Endothelial cell of umbilical vein (primary cell): ENCODE results near the gene CACNB3. TPM values are rescaled to one million over a fixed set of nuclear protein-coding genes. Genes with fewer than 3 reads are reported as not detected.

Experiments used
- BruUV-seq: library from RNA; stranded (reverse); fragments of 400-500 nt; replicated peaks from 2 replicates; lab custom pipeline; 2021; lab: Mats Ljungman, UMichigan
- CTCF ChIA-PET: fragments of 300-600, 350-600 bp; sonication (Branson Sonifier 250); formaldehyde crosslinking; loops from one replicate; lab custom pipeline; 2021; ENCODE audit warnings: antibody characterized with exemption, inconsistent platforms; lab: Charles Lee
- POLR2A ChIA-PET: fragments of 300-600, 350-600 bp; sonication (Branson Sonifier 250); formaldehyde crosslinking; loops from one replicate; lab custom pipeline; 2021; ENCODE audit warnings: antibody characterized with exemption, inconsistent platforms; lab: Charles Lee
- DNase-seq: peaks from one replicate; pipeline ENCODE4 v3.0.0-alpha.2; 2011; ENCODE audit warnings: low read depth, low spot score
- FAIRE-seq: peaks from 2 replicates; lab custom pipeline; 2011; peaks lifted over from hg19 to GRCh38; lab: Jason Lieb, UNC
- H2AFZ ChIP-seq: 2 replicates; pipeline ENCODE4 v1.6.0; 2012; ENCODE audit warnings: low read depth, low read length, control low read depth, inconsistent platforms
- H3K27ac ChIP-seq: 2 replicates; pipeline ENCODE4 v1.5.1; 2011; ENCODE audit warnings: low read depth, mild to moderate bottlenecking, control low read depth, low read length, moderate library complexity; ENCODE audit not compliant: insufficient read depth
- H3K27me3 ChIP-seq, 2 experiments: 2 replicates each; pipeline versions ENCODE4 v1.6.0 to v1.6.1; 2011; ENCODE audit warnings: low read length in 2 of 2, mixed read lengths in 1 of 2; ENCODE audit not compliant: control insufficient read depth in 2 of 2, insufficient read depth in 2 of 2
- H3K36me3 ChIP-seq, 2 experiments: 2 replicates in 1 of 2; 3 replicates in 1 of 2; pipeline ENCODE4 v1.5.1; 2011; ENCODE audit warnings: low read length in 2 of 2, mild to moderate bottlenecking in 1 of 2, moderate library complexity in 1 of 2; ENCODE audit not compliant: control insufficient read depth in 2 of 2, insufficient read depth in 2 of 2; ENCODE audit errors: extremely low read depth in 1 of 2
- H3K4me1 ChIP-seq: 3 replicates; pipeline ENCODE4 v1.5.1; 2011; ENCODE audit warnings: mild to moderate bottlenecking, low read length; ENCODE audit not compliant: control insufficient read depth, insufficient read depth; ENCODE audit errors: extremely low read depth
- H3K4me2 ChIP-seq: 2 replicates; pipeline ENCODE4 v1.6.1; 2011; ENCODE audit warnings: low read length, control low read depth, mixed read lengths; ENCODE audit not compliant: insufficient read depth
- H3K4me3 ChIP-seq, 3 experiments: fragments of 200-600 bp in 1 of 3; sonication (generic), shearing (Covaris generic) in 1 of 3; replicated peaks in 1 of 3; 2 replicates each; pipeline ENCODE4 v1.5.1; 2011 to 2016; ENCODE audit warnings: control low read depth in 3 of 3, low read length in 3 of 3, mild to moderate bottlenecking in 2 of 3, inconsistent platforms in 1 of 3, low read depth in 1 of 3, moderate library complexity in 1 of 3; ENCODE audit not compliant: insufficient read depth in 1 of 3
- H3K79me2 ChIP-seq: 2 replicates; pipeline ENCODE4 v1.6.0; 2012; ENCODE audit warnings: low read length, inconsistent platforms; ENCODE audit not compliant: control insufficient read depth, insufficient read depth
- H3K9ac ChIP-seq: replicated peaks from 2 replicates; pipeline ENCODE3; 2011; ENCODE audit warnings: low read length, control low read depth; ENCODE audit not compliant: insufficient read depth; ENCODE audit errors: extremely low read depth
- H3K9me1 ChIP-seq: replicated peaks from 3 replicates; pipeline ENCODE4 v1.6.0; 2011; ENCODE audit warnings: mild to moderate bottlenecking, low read length; ENCODE audit not compliant: control insufficient read depth, insufficient read depth; ENCODE audit errors: extremely low read depth
- H3K9me3 ChIP-seq: replicated peaks from 2 replicates; pipeline ENCODE4 v1.5.1; 2012; ENCODE audit warnings: low read length, inconsistent platforms; ENCODE audit not compliant: control insufficient read depth, insufficient read depth
- H4K20me1 ChIP-seq: replicated peaks from 2 replicates; pipeline ENCODE3; 2011; ENCODE audit warnings: mild to moderate bottlenecking, low read length; ENCODE audit not compliant: control insufficient read depth, insufficient read depth; ENCODE audit errors: extremely low read depth
- EZH2 ChIP-seq: IDR thresholded peaks from 2 replicates; pipeline ENCODE4 v1.6.1; 2012; ENCODE audit warnings: borderline replicate concordance, low read depth, mild to moderate bottlenecking, moderate library complexity, low read length, inconsistent platforms; ENCODE audit not compliant: severe bottlenecking
- FOS ChIP-seq: IDR thresholded peaks from 2 replicates; pipeline ENCODE4 v1.6.1; 2011; ENCODE audit warnings: mild to moderate bottlenecking, low read length, moderate library complexity, borderline replicate concordance; ENCODE audit not compliant: insufficient read depth
- GATA2 ChIP-seq: IDR thresholded peaks from 2 replicates; pipeline ENCODE4 v1.7.0; 2011; ENCODE audit warnings: low read depth, mild to moderate bottlenecking, moderate library complexity, mixed read lengths, low read length; ENCODE audit not compliant: insufficient read length, insufficient read depth
- JUN ChIP-seq: IDR thresholded peaks from 2 replicates; pipeline ENCODE4 v1.6.1; 2011; ENCODE audit warnings: borderline replicate concordance, low read depth; ENCODE audit not compliant: insufficient read length, insufficient read depth
- MYC ChIP-seq: IDR thresholded peaks from one replicate; pipeline ENCODE4 v1.6.1; 2011; ENCODE audit warnings: mild to moderate bottlenecking, low read depth, low read length
- POLR2A ChIP-seq: IDR thresholded peaks from 2 replicates; pipeline ENCODE4 v1.6.1; 2012; ENCODE audit warnings: low read depth, mild to moderate bottlenecking, control low read depth, low read length
- POLR2AphosphoS5 ChIP-seq: IDR thresholded peaks from 2 replicates; pipeline ENCODE4 v1.6.1; 2012; ENCODE audit warnings: low read depth, mild to moderate bottlenecking, control low read depth, low read length, moderate library complexity; ENCODE audit not compliant: insufficient read depth
- dilution Hi-C: fragments of 300-500 bp; cut with MboI; formaldehyde crosslinking; loops from one replicate; pipeline ENCODE4 v1.15.0; 2019; ENCODE audit warnings: low sequenced_read_pairs; ENCODE audit not compliant: extremely low pct_ligation_motif_present
- intact Hi-C: fragments of 100-400 bp; cut with micrococcal nuclease; formaldehyde crosslinking; loops from one replicate; pipeline ENCODE4 v1.10.0; 2022
- polyA plus RNA-seq, 4 experiments: library from polyadenylated mRNA; depleted of rRNA in 3 of 4; stranded (reverse) in 3 of 4; unstranded in 1 of 4; fragments of >200 nt; gene quantifications; 2 replicates each; pipeline versions ENCODE4 v1.2.1 to v1.2.3, GENCODE V29; 2011 to 2012; ENCODE audit warnings: missing spikeins in 1 of 4
- total RNA-seq: library from RNA; stranded (reverse); gene quantifications from 2 replicates; pipeline ENCODE4 v1.2.3, GENCODE V29; 2021
- TF ChIP-seq, protein P1 (sequence below): IDR thresholded peaks from 2 replicates; pipeline ENCODE4 v1.6.1; 2011; ENCODE audit not compliant: insufficient read depth, insufficient read length
- TF ChIP-seq, protein P2 (sequence below), 2 donors: IDR thresholded peaks; 1 replicate in 1 of 2; 2 replicates in 1 of 2; pipeline ENCODE4 v1.5.1; 2011; ENCODE audit warnings: low read length in 2 of 2, mild to moderate bottlenecking in 2 of 2, moderate library complexity in 2 of 2, control low read depth in 1 of 2, inconsistent platforms in 1 of 2, low read depth in 1 of 2; ENCODE audit not compliant: insufficient read depth in 1 of 2; ENCODE audit errors: extremely low read depth in 1 of 2

Gene CACNB3
- total and polyA plus RNA-seq, 2 donors (not counting 3 experiments of a cell fraction or from before 2014, with no cell fraction given), result 37.4 to 61.8 TPM

DNA sequence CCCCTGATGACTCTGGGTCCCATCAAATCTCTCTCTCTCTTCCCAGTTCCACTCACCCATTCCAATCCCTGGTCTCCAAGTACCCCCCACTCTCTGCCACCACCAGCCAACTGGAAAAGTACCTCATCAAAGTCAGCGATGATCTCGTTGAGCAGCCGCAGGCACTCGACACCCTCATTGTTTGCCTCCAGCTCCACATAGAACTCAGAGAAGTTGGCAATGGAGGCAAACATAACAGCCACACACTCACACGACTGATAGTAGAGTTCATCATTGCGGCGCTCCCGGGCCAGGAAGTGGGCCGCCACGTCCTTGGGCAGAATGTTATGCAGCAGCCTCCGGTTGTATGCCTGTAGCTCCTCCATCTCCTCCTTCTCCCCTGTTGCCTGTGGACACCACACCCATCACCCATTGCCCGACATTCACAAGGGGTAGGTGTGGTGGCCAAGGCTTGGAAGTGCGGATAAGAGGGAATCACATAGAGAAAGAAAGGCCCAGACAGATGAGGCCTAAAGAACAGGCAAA lies 46.6 kb upstream of the CACNB3 start:
- H3K36me3 ChIP-seq, result peaks cover 12 to 71% of the 10 kb centered on the region in 2 experiments

More for the DNA sequence above, 46.6 kb upstream of the CACNB3 start:
- no peaks in the 10 kb centered on the region for H3K9me3 ChIP-seq
- H3K4me2 ChIP-seq, result no peak overlapping the region
- intact Hi-C loops (no loop called here), dilution Hi-C loops (no loop called here)
- ChIA-PET POLR2A (no interaction called here), CTCF (interaction anchor here (1.2 to 2.3 kb wide), 2 partner anchors 14 to 18 kb away, joined by 3 to 7 read pairs; no protein-coding TSS in a partner anchor)
- no peak overlapping the region for H3K27ac ChIP-seq
- no peaks in the 10 kb centered on the region for H3K9me1 ChIP-seq
- no peaks in the 10 kb centered on the region for H3K4me1 ChIP-seq
- no peaks in the 10 kb centered on the region for H4K20me1 ChIP-seq
- H3K4me3 ChIP-seq, result no peak overlapping the region
- no peak overlapping the region for H3K9ac ChIP-seq
- no peak for TF ChIP-seq GATA2
- TF ChIP-seq, protein P1, sequence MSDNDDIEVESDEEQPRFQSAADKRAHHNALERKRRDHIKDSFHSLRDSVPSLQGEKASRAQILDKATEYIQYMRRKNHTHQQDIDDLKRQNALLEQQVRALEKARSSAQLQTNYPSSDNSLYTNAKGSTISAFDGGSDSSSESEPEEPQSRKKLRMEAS, result no peak
- no peak for TF ChIP-seq POLR2A
- TF ChIP-seq, protein P2, sequence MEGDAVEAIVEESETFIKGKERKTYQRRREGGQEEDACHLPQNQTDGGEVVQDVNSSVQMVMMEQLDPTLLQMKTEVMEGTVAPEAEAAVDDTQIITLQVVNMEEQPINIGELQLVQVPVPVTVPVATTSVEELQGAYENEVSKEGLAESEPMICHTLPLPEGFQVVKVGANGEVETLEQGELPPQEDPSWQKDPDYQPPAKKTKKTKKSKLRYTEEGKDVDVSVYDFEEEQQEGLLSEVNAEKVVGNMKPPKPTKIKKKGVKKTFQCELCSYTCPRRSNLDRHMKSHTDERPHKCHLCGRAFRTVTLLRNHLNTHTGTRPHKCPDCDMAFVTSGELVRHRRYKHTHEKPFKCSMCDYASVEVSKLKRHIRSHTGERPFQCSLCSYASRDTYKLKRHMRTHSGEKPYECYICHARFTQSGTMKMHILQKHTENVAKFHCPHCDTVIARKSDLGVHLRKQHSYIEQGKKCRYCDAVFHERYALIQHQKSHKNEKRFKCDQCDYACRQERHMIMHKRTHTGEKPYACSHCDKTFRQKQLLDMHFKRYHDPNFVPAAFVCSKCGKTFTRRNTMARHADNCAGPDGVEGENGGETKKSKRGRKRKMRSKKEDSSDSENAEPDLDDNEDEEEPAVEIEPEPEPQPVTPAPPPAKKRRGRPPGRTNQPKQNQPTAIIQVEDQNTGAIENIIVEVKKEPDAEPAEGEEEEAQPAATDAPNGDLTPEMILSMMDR (IDR thresholded peaks at IDR 0.05; ENCODE audit: extremely low read depth in 1 of 2, insufficient read depth in 1 of 2, low read depth in 1 of 2, low read length in 2 of 2), result no peak
- no peak for TF ChIP-seq FOS
- no peak for TF ChIP-seq POLR2AphosphoS5
- no peak for TF ChIP-seq JUN
- no peak for TF ChIP-seq MYC
- no peak for TF ChIP-seq EZH2
- H2AFZ ChIP-seq, result no peak overlapping the region
- BruUV-seq, result no TSS peak
- no peaks in the 10 kb centered on the region for H3K79me2 ChIP-seq
- no peaks in the 10 kb centered on the region for H3K27me3 ChIP-seq
- DNase-seq (no peak), FAIRE-seq (no peak)
